HFF-Myc (cell line): ENCODE results near the gene SSBP3.

Source experiments
- DNase-seq: peaks from one replicate; pipeline ENCODE4 v3.0.0-alpha.2; 2011; ENCODE audit warnings: low read depth; ENCODE audit errors: extremely low read depth
- H3K4me3 ChIP-seq: replicated peaks from 2 replicates; pipeline ENCODE4 v1.5.1; 2011; ENCODE audit warnings: low read depth, mild to moderate bottlenecking, control low read depth, low read length
- CTCF ChIP-seq: IDR thresholded peaks from 2 replicates; pipeline ENCODE4 v1.5.1; 2012; ENCODE audit warnings: mild to moderate bottlenecking, low read depth, low read length, control low read depth; ENCODE audit errors: missing control alignments

Gene SSBP3

GRCh38 chr1:54296666-54297065, 109.5 kb downstream of the SSBP3 start:
- H3K4me3 ChIP-seq, result no peak overlapping the region
- TF ChIP-seq CTCF, result no peak
- DNase-seq, result no peak

- H3K4me3 ChIP-seq, result no peak overlapping the region
- DNase-seq, result no peak
- TF ChIP-seq CTCF, result no peak
These were observed 111.3 kb downstream of the SSBP3 start for GRCh38 chr1:54294887-54295286.

- DNase-seq, result no peak
- H3K4me3 ChIP-seq, result no peak overlapping the region
- no peak for TF ChIP-seq CTCF
These were observed 113.9 kb downstream of the SSBP3 start for GRCh38 chr1:54292002-54292911.

- no peak for DNase-seq
- no peak for TF ChIP-seq CTCF
- no peak overlapping the region for H3K4me3 ChIP-seq
These were observed 114.8 kb downstream of the SSBP3 start for GRCh38 chr1:54291276-54292001.

GRCh38 chr1:54290506-54291184, 115.5 kb downstream of the SSBP3 start:
- TF ChIP-seq CTCF, result no peak
- no peak overlapping the region for H3K4me3 ChIP-seq
- DNase-seq, result no peak

GRCh38 chr1:54289712-54290233, 116.4 kb downstream of the SSBP3 start:
- H3K4me3 ChIP-seq, result no peak overlapping the region
- DNase-seq, result no peak
- TF ChIP-seq CTCF, result no peak
